Coronary artery (tissue), 2 donors: ENCODE measurements around the gene PTPN2.
"Not testable (repeated sequence)": the region's sequence is repeated elsewhere in the genome, so short reads cannot be mapped to it uniquely, and the experiment has no call there.

ENCODE experiments used
- DNase-seq: peaks from one replicate; pipeline ENCODE4 v3.0.0-alpha.2; 2017; ENCODE audit warnings: low spot score
- H3K27ac ChIP-seq, 2 donors: fragments of 200-600 bp; sonication (generic); one replicate each; pipeline ENCODE4 v1.5.1; 2016 to 2019
- H3K4me3 ChIP-seq: fragments of 200-600 bp; sonication (generic); 2 replicates; pipeline ENCODE4 v1.5.1; 2016; ENCODE audit warnings: mild to moderate bottlenecking, moderate library complexity
- TF ChIP-seq, protein P1 (sequence below): fragments of 200-600 bp; sonication (generic); IDR thresholded peaks from one replicate; pipeline ENCODE4 v1.5.1; 2019; ENCODE audit warnings: antibody characterized with exemption

PTPN2 gene

GRCh38 chr18:12882453-12883371, 1.3 kb downstream of the PTPN2 start:
- peak overlapping the region; percentile 99 for H3K27ac ChIP-seq
- no peak for DNase-seq
- peak overlapping the region; percentile 87 for H3K4me3 ChIP-seq
- TF ChIP-seq, protein P1, sequence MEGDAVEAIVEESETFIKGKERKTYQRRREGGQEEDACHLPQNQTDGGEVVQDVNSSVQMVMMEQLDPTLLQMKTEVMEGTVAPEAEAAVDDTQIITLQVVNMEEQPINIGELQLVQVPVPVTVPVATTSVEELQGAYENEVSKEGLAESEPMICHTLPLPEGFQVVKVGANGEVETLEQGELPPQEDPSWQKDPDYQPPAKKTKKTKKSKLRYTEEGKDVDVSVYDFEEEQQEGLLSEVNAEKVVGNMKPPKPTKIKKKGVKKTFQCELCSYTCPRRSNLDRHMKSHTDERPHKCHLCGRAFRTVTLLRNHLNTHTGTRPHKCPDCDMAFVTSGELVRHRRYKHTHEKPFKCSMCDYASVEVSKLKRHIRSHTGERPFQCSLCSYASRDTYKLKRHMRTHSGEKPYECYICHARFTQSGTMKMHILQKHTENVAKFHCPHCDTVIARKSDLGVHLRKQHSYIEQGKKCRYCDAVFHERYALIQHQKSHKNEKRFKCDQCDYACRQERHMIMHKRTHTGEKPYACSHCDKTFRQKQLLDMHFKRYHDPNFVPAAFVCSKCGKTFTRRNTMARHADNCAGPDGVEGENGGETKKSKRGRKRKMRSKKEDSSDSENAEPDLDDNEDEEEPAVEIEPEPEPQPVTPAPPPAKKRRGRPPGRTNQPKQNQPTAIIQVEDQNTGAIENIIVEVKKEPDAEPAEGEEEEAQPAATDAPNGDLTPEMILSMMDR = no peak

DNA sequence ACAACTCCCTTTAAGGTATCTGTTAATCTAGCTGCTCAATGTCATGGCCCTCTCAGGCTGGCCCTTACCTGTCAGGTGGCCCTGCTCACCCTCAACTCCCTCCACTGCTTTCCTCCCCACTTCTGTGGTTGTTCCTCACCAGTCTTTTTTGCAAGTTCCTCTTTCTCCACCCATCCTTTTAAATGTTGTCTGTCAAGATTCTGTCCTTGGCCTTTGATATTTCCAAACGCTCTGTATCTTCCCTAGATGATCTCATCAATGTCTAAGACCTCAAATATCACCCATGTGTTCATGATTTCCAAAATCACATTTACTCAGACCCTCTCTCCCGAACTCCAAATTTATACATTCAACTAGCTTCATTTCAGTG, 3.5 kb downstream of the PTPN2 start:
- no peak for DNase-seq
- peak overlapping the region; percentile 11 to 73 for H3K27ac ChIP-seq
- TF ChIP-seq, protein P1 = no peak
- no peak overlapping the region for H3K4me3 ChIP-seq

- H3K27ac ChIP-seq = peak overlapping the region; percentile 11 to 73
- no peak overlapping the region for H3K4me3 ChIP-seq
- TF ChIP-seq, protein P1 = no peak
- DNase-seq = no peak
Measured at GRCh38 chr18:12879840-12880540, 4.0 kb downstream of the PTPN2 start.

GRCh38 chr18:12874992-12875391, 9.0 kb downstream of the PTPN2 start:
- DNase-seq, H3K27ac ChIP-seq, H3K4me3 ChIP-seq: not testable (repeated sequence)

DNA sequence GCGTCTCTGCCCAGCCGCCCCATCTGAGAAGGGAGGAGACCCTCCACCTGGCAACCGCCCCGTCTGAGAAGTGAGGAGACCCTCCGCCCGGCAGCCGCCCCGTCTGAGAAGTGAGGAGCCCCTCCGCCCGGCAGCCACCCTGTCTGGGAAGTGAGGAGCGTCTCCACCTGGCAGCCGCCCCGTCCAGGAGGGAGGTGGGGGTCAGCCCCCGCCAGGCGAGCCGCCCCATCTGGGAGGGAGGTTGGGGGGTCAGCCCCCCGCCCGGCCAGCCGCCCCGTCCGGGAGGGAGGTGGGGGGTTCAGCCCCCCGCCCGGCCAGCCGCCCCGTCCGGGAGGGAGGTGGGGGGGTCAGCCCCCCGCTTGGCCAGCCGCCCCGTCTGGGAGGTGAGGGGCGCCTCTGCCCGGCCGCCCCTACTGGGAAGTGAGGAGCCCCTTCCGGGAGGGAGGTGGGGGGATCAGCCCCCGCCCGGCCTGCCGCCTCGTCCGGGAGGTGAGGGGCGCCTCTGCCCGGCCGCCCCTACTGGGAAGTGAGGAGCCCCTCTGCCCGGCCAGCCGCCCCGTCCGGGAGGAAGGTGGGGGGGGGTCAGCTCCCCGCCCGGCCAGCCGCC, 10.0 kb downstream of the PTPN2 start:
- H3K4me3 ChIP-seq, DNase-seq, H3K27ac ChIP-seq: not testable (repeated sequence)

DNA sequence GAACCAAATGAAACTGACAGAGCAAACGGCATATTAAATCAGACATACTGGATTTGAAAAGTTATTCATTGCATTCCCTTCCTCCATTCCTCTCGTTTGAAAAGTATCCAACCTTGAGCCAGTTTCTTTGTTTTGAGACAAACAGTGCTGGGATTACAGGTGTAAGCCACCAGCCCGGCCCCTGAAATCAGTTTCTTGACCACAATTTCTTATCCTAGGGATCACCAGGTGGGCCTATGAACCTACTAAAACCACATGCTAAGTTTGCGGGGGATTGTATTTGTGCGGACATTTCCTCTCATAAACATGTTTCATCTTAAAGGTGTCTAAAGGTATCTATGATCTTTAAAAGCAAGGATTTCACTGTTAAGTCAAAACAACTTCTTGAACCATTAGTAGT, 11.6 kb downstream of the PTPN2 start:
- H3K4me3 ChIP-seq = no peak overlapping the region
- TF ChIP-seq, protein P1 = no peak
- H3K27ac ChIP-seq = no peak overlapping the region
- no peak for DNase-seq

DNA sequence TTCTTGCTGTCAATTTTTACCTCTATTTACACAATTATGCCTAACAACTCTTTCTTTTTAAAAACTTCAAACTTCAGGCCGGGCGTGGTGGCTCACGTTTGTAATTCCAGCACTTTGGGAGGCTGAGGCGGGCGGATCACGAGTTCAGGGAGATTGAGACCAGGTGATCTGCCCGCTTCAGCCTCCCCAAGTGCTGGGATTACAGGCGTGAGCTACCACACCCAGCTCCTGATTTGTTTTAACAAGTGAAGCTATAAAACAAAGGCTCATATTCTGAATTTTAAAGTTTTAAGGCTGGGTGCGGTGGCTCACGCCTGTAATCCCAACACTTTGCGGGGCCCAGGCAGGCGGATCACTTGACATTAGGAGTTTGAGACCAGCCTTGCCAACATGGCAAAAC, 15.5 kb downstream of the PTPN2 start:
- TF ChIP-seq, protein P1 = no peak
- no peak for DNase-seq
- Histone ChIP-seq H3K4me3 (no peak overlapping the region), H3K27ac (no peak overlapping the region)
